AG09309 (cell line): ENCODE results near the gene LAIR1.

ENCODE experiments used
- DNase-seq: peaks from one replicate; pipeline ENCODE4 v3.0.0-alpha.2; 2010; ENCODE audit warnings: low read depth
- H3K4me3 ChIP-seq: 2 replicates; pipeline ENCODE4 v1.5.1; 2011; ENCODE audit warnings: mild to moderate bottlenecking, low read depth, low read length, moderate library complexity; ENCODE audit not compliant: control insufficient read depth
- CTCF ChIP-seq: IDR thresholded peaks from 2 replicates; pipeline ENCODE4 v1.5.1; 2011; ENCODE audit warnings: mild to moderate bottlenecking, low read depth, low read length, inconsistent platforms; ENCODE audit not compliant: insufficient read depth, control insufficient read depth; ENCODE audit errors: missing control alignments

Gene LAIR1

DNA sequence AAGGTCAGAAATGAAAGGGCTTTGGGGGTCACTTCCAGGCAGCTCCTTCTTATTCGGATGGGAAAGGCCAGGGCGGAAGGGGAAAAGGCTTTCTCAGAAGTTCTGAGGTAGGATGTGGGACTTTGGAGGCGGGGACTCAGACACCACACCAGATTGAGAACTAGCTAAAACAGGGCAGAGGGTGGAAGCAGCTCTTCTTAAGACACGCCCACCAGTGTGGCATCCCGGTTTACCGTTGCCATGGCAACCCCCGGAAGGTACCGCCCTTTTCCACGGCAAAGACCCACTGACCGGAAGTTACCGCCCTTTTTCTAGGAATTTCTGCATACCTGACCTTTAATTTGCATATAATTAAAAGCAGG lies 48.0 kb downstream of the LAIR1 start:
- no peak overlapping the region for H3K4me3 ChIP-seq
- DNase-seq, result no peak
- no peak for TF ChIP-seq CTCF

GRCh38 chr19:54315956-54316355 lies 48.8 kb downstream of the LAIR1 start:
- no peak for DNase-seq
- no peak for TF ChIP-seq CTCF
- H3K4me3 ChIP-seq, result no peak overlapping the region

DNA sequence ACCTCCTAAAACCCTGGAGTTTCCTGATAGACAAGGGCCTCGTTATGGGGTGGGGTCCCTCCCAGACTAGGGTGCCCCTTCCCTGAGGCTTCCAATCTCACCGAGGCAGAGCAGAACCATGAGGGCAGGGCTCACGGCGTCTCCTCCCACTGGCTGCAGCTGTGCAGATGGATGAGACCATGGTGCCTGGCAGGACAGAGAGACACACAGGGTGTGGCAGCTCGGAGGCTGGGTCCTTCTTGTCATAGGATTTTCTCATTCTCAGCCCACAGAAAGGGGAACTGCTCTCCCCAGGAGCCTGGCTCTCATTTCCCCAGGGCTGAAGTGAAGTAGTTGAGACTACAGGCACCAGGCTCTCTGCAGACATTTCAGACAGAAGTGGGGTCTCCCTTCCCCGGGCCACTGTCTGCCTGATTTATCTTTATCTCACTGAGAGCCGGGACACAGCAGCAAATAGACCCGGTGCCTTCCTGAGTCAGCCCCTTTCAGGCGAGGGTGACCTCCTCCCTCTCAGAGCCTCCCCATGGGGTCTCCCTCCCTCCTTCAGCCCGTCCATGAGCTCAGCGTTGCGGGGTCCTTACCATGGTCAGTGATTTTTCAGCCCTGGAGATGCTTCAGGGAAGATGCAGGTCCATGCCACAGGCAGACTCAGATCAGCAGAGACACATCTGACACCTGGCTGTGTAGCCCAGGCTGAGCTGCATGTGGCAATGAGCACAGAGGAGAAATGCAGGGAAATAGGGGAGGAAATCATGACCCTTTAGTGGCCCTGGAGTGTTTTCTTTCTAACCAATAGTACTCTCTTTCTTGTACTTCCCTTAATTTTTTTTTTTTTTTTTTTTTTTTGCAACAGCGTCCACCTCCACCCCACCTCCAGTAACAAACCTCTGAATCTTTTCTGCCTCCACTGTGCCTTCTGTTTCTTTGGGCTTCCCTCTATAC lies 52.0 kb downstream of the LAIR1 start, which contains the start of gene LILRA5:
TSS of gene LILRA5 (minus strand) at position 731 of the 942 bp plus-strand sequence. CDS start at position 584, 147 bp downstream.
- no peak for TF ChIP-seq CTCF
- no peak for DNase-seq
- no peak within 1 kb of the TSS for H3K4me3 ChIP-seq

GRCh38 chr19:54312011-54312410 lies 52.7 kb downstream of the LAIR1 start:
- no peak for DNase-seq
- no peak for TF ChIP-seq CTCF
- H3K4me3 ChIP-seq, result no peak overlapping the region

GRCh38 chr19:54311486-54311885 lies 53.2 kb downstream of the LAIR1 start:
- TF ChIP-seq CTCF, result no peak
- DNase-seq, result no peak
- no peak overlapping the region for H3K4me3 ChIP-seq

GRCh38 chr19:54310543-54310942 lies 54.2 kb downstream of the LAIR1 start:
- no peak for DNase-seq
- no peak for TF ChIP-seq CTCF
- no peak overlapping the region for H3K4me3 ChIP-seq
